ENCODE results near the gene PARP4. TPM values are rescaled to one million over a fixed set of nuclear protein-coding genes. Genes with fewer than 3 reads are reported as not detected.

Gene PARP4
- total and polyA plus RNA-seq, 2 of the 13 experiments (the other 11 are each of a cell fraction or from before 2014, with no cell fraction given): 40.5 to 42.6 TPM

GRCh38 chr13:24512197-24512907 lies at the start of gene PARP4 (continued):
- TF ChIP-seq MTA1 (CRISPR knock-in tag; IDR thresholded peaks at IDR 0.05; ENCODE audit: borderline replicate concordance): peak; percentile 76; the same call in 1 of the 2 replicates
- no peak for TF ChIP-seq LCORL (IDR thresholded peaks at IDR 0.05)
- peak; percentile 35; the same call in 1 of the 2 replicates for TF ChIP-seq LCORL (CRISPR knock-in tag; IDR thresholded peaks at IDR 0.05)
- 0 out of 2 replicates have a peak, but pooled peaks have one; percentile 29 for TF ChIP-seq ZBTB3 (CRISPR knock-in tag; IDR thresholded peaks at IDR 0.05; ENCODE audit: borderline replicate concordance, low read depth)
- 0 out of 2 replicates have a peak, but pooled peaks have one; percentile 4 for TF ChIP-seq PCBP1 (IDR thresholded peaks at IDR 0.05; ENCODE audit: borderline replicate concordance, low read depth, low read length)
- peak; percentile 68; the same call in 1 of the 2 replicates for TF ChIP-seq NR0B2 (CRISPR knock-in tag; IDR thresholded peaks at IDR 0.05)
- TF ChIP-seq ZNF83 (CRISPR knock-in tag; IDR thresholded peaks at IDR 0.05; ENCODE audit: borderline replicate concordance): no peak
- peak; percentile 1 for TF ChIP-seq U2AF1 (optimal IDR thresholded peaks at IDR 0.05; ENCODE audit: low read depth, low read length)
- peak; percentile 29; the same call in 1 of the 2 replicates for TF ChIP-seq ZNF264 (CRISPR knock-in tag; IDR thresholded peaks at IDR 0.05)
- TF ChIP-seq ZNF776 (CRISPR knock-in tag; IDR thresholded peaks at IDR 0.05): peak; percentile 52; the same call in 1 of the 2 replicates
- peak; percentile 52; the same call in 1 of the 2 replicates for TF ChIP-seq ZNF318 (CRISPR knock-in tag; IDR thresholded peaks at IDR 0.05)
- peak; percentile 60; the same call in 1 of the 2 replicates for TF ChIP-seq KAT7 (CRISPR knock-in tag; IDR thresholded peaks at IDR 0.05; ENCODE audit: borderline replicate concordance)
- TF ChIP-seq STAT5B (CRISPR knock-in tag; IDR thresholded peaks at IDR 0.05): no peak
- TF ChIP-seq HES4 (CRISPR knock-in tag; IDR thresholded peaks at IDR 0.05; ENCODE audit: borderline replicate concordance): peak; percentile 76
- peak; percentile 73; the same call in 1 of the 2 replicates for TF ChIP-seq ZNF598 (CRISPR knock-in tag; IDR thresholded peaks at IDR 0.05; ENCODE audit: borderline replicate concordance)
- TF ChIP-seq BORCS8-MEF2B (CRISPR knock-in tag; IDR thresholded peaks at IDR 0.05): peak; percentile 66
- TF ChIP-seq MEIS1 (CRISPR knock-in tag; IDR thresholded peaks at IDR 0.05; ENCODE audit: borderline replicate concordance): peak; percentile 39; the same call in 1 of the 2 replicates
- peak; percentile 61 for TF ChIP-seq PITX1 (CRISPR knock-in tag; IDR thresholded peaks at IDR 0.05)
- peak; percentile 15; the same call in 1 of the 2 replicates for TF ChIP-seq ZNF878 (CRISPR knock-in tag; IDR thresholded peaks at IDR 0.05)
- peak; percentile 82 for TF ChIP-seq ZNF772 (CRISPR knock-in tag; IDR thresholded peaks at IDR 0.05)
- peak; percentile 88 for TF ChIP-seq ELF1 (CRISPR knock-in tag; IDR thresholded peaks at IDR 0.05)
- TF ChIP-seq ZNF121 (CRISPR knock-in tag; IDR thresholded peaks at IDR 0.05): peak; percentile 46; the same call in 1 of the 2 replicates
